ENCODE data around the gene GCAT. TPM values are rescaled to one million over a fixed set of nuclear protein-coding genes. Genes with fewer than 3 reads are reported as not detected.
"Not testable (repeated sequence)": the region's sequence is repeated elsewhere in the genome, so short reads cannot be mapped to it uniquely, and the experiment has no call there.

The GCAT gene
- total RNA-seq, 1 donor from 2014 or later: 25.5 TPM

- H3K4me1 Mint-ChIP-seq (ENCODE audit: low read depth): no peaks in the 10 kb centered on the region
- H3K27me3 Mint-ChIP-seq (ENCODE audit: low read depth): peaks cover 8% of the 10 kb centered on the region
- no peak for DNase-seq (ENCODE audit: low spot score)
- H3K36me3 Mint-ChIP-seq (ENCODE audit: low read depth): no peaks in the 10 kb centered on the region
- no peak overlapping the region for H3K27ac Mint-ChIP-seq
- intact Hi-C loops (cut with micrococcal nuclease): no loop called here
- no peak overlapping the region for H3K4me3 Mint-ChIP-seq (ENCODE audit: low read depth)
- H3K9me3 Mint-ChIP-seq: no peaks in the 10 kb centered on the region
These were observed 11.7 kb upstream of the GCAT start for GRCh38 chr22:37796079-37796478.

GRCh38 chr22:37797259-37797658 lies 10.5 kb upstream of the GCAT start:
- DNase-seq (ENCODE audit: low spot score); H3K9me3 Mint-ChIP-seq; H3K36me3 Mint-ChIP-seq (ENCODE audit: low read depth); intact Hi-C loops (cut with micrococcal nuclease); H3K4me3 Mint-ChIP-seq (ENCODE audit: low read depth); H3K4me1 Mint-ChIP-seq (ENCODE audit: low read depth); H3K27ac Mint-ChIP-seq: not testable (repeated sequence)
- peaks cover 13% of the 10 kb centered on the region for H3K27me3 Mint-ChIP-seq (ENCODE audit: low read depth)

GRCh38 chr22:37797874-37798500 lies 9.7 kb upstream of the GCAT start:
- Mint-ChIP-seq H3K4me1 (ENCODE audit: low read depth) (peaks cover 7% of the 10 kb centered on the region), H3K4me3 (ENCODE audit: low read depth) (no peak overlapping the region), H3K27me3 (ENCODE audit: low read depth) (peaks cover 18% of the 10 kb centered on the region), H3K36me3 (ENCODE audit: low read depth) (no peaks in the 10 kb centered on the region), H3K27ac (no peak overlapping the region), H3K9me3 (no peaks in the 10 kb centered on the region)
- intact Hi-C loops (cut with micrococcal nuclease): no loop called here
- DNase-seq (ENCODE audit: low spot score): no peak

GRCh38 chr22:37799979-37800378 lies 7.8 kb upstream of the GCAT start:
- intact Hi-C loops (cut with micrococcal nuclease): loop anchor here (10.0 kb wide), 1 partner anchor 55 kb away; no protein-coding TSS in a partner anchor
- not testable (repeated sequence) for H3K36me3 Mint-ChIP-seq (ENCODE audit: low read depth); H3K4me3 Mint-ChIP-seq (ENCODE audit: low read depth); H3K27ac Mint-ChIP-seq; H3K9me3 Mint-ChIP-seq; DNase-seq (ENCODE audit: low spot score)
- Mint-ChIP-seq H3K27me3 (ENCODE audit: low read depth) (peaks cover 27% of the 10 kb centered on the region), H3K4me1 (ENCODE audit: low read depth) (peaks cover 16% of the 10 kb centered on the region)

- Mint-ChIP-seq H3K4me1 (ENCODE audit: low read depth) (peaks cover 30% of the 10 kb centered on the region), H3K9me3 (no peaks in the 10 kb centered on the region), H3K27me3 (ENCODE audit: low read depth) (peaks cover 35% of the 10 kb centered on the region), H3K27ac (no peak overlapping the region), H3K4me3 (ENCODE audit: low read depth) (peak overlapping the region; percentile 77), H3K36me3 (ENCODE audit: low read depth) (no peaks in the 10 kb centered on the region)
- no peak for DNase-seq (ENCODE audit: low spot score)
- intact Hi-C loops (cut with micrococcal nuclease): loop anchor here (10.0 kb wide), 1 partner anchor 57 kb away; no protein-coding TSS in a partner anchor
These were observed 5.8 kb upstream of the GCAT start for GRCh38 chr22:37801946-37802309.

- H3K4me3 Mint-ChIP-seq (ENCODE audit: low read depth): peak overlapping the region; percentile 72
- DNase-seq (ENCODE audit: low spot score): no peak
- no peak overlapping the region for H3K27ac Mint-ChIP-seq
- peaks cover 34% of the 10 kb centered on the region for H3K4me1 Mint-ChIP-seq (ENCODE audit: low read depth)
- no peaks in the 10 kb centered on the region for H3K36me3 Mint-ChIP-seq (ENCODE audit: low read depth)
- H3K27me3 Mint-ChIP-seq (ENCODE audit: low read depth): peaks cover 39% of the 10 kb centered on the region
- intact Hi-C loops (cut with micrococcal nuclease): loop anchor here (10.0 kb wide), 1 partner anchor 58 kb away; no protein-coding TSS in a partner anchor
- H3K9me3 Mint-ChIP-seq: no peaks in the 10 kb centered on the region
These were observed 5.2 kb upstream of the GCAT start for GRCh38 chr22:37802310-37803194.

GRCh38 chr22:37803195-37803638 lies 4.5 kb upstream of the GCAT start:
- H3K4me1 Mint-ChIP-seq (ENCODE audit: low read depth): peaks cover 35% of the 10 kb centered on the region

GRCh38 chr22:37803639-37804351 lies 3.9 kb upstream of the GCAT start:
- intact Hi-C loops (cut with micrococcal nuclease): loop anchor here (10.0 kb wide), 1 partner anchor 59 kb away; no protein-coding TSS in a partner anchor
- Mint-ChIP-seq H3K27me3 (ENCODE audit: low read depth) (peaks cover 39% of the 10 kb centered on the region), H3K27ac (peak overlapping the region; percentile 50), H3K4me3 (ENCODE audit: low read depth) (peak overlapping the region; percentile 67), H3K36me3 (ENCODE audit: low read depth) (no peaks in the 10 kb centered on the region), H3K9me3 (no peaks in the 10 kb centered on the region), H3K4me1 (ENCODE audit: low read depth) (peaks cover 37% of the 10 kb centered on the region)
- DNase-seq (ENCODE audit: low spot score): no peak

More at GRCh38 chr22:37803195-37803638, 4.5 kb upstream of the GCAT start:
- no peak for DNase-seq (ENCODE audit: low spot score)
- Mint-ChIP-seq H3K4me3 (ENCODE audit: low read depth) (peak overlapping the region; percentile 72), H3K27ac (no peak overlapping the region), H3K36me3 (ENCODE audit: low read depth) (no peaks in the 10 kb centered on the region), H3K9me3 (no peaks in the 10 kb centered on the region), H3K27me3 (ENCODE audit: low read depth) (peaks cover 39% of the 10 kb centered on the region)
- intact Hi-C loops (cut with micrococcal nuclease): loop anchor here (10.0 kb wide), 1 partner anchor 58 kb away; no protein-coding TSS in a partner anchor

- no peaks in the 10 kb centered on the region for H3K36me3 Mint-ChIP-seq (ENCODE audit: low read depth)
- intact Hi-C loops (cut with micrococcal nuclease): loop anchor here (10.0 kb wide), 1 partner anchor 60 kb away; no protein-coding TSS in a partner anchor
- peak overlapping the region; percentile 67 for H3K4me3 Mint-ChIP-seq (ENCODE audit: low read depth)
- no peaks in the 10 kb centered on the region for H3K9me3 Mint-ChIP-seq
- peaks cover 37% of the 10 kb centered on the region for H3K4me1 Mint-ChIP-seq (ENCODE audit: low read depth)
- no peak for DNase-seq (ENCODE audit: low spot score)
- peaks cover 37% of the 10 kb centered on the region for H3K27me3 Mint-ChIP-seq (ENCODE audit: low read depth)
- peak overlapping the region; percentile 50 for H3K27ac Mint-ChIP-seq
These were observed 3.3 kb upstream of the GCAT start for GRCh38 chr22:37804352-37804880.

- Mint-ChIP-seq H3K9me3 (no peaks in the 10 kb centered on the region), H3K36me3 (ENCODE audit: low read depth) (peaks cover 3% of the 10 kb centered on the region), H3K27me3 (ENCODE audit: low read depth) (peaks cover 36% of the 10 kb centered on the region), H3K27ac (no peak overlapping the region), H3K4me1 (ENCODE audit: low read depth) (peaks cover 39% of the 10 kb centered on the region), H3K4me3 (ENCODE audit: low read depth) (peak overlapping the region; percentile 77)
- intact Hi-C loops (cut with micrococcal nuclease): loop anchor here (5.0 to 10.0 kb wide), 4 partner anchors 37 to 198 kb away; partner anchors contain the start of genes ANKRD54, GGA1 and LGALS1
- DNase-seq (ENCODE audit: low spot score): peak; percentile 75
These were observed 2.6 kb upstream of the GCAT start for GRCh38 chr22:37804881-37805809.

- intact Hi-C loops (cut with micrococcal nuclease): loop anchor here (5.0 to 10.0 kb wide), 4 partner anchors 36 to 199 kb away; partner anchors contain the start of genes ANKRD54, GGA1 and LGALS1
- Mint-ChIP-seq H3K27me3 (ENCODE audit: low read depth) (peaks cover 33% of the 10 kb centered on the region), H3K4me1 (ENCODE audit: low read depth) (peaks cover 39% of the 10 kb centered on the region), H3K9me3 (no peaks in the 10 kb centered on the region), H3K36me3 (ENCODE audit: low read depth) (peaks cover 3% of the 10 kb centered on the region), H3K27ac (peak overlapping the region; percentile 25), H3K4me3 (ENCODE audit: low read depth) (peak overlapping the region; percentile 77)
- DNase-seq (ENCODE audit: low spot score): no peak
These were observed 1.9 kb upstream of the GCAT start for GRCh38 chr22:37805810-37806277.
